CD4-positive, alpha-beta T cell (primary cell): Measurements from ENCODE around the gene OSBPL5. TPM values are rescaled to one million over a fixed set of nuclear protein-coding genes. Genes with fewer than 3 reads are reported as not detected.

ENCODE experiments used
- ATAC-seq: fragments of 200-7000 bp; cut with Tn5 transposase; one replicate; pipeline ENCODE4 v1.10.0; 2022; ENCODE audit warnings: mild to moderate bottlenecking; ENCODE audit not compliant: poor library complexity
- CTCF ChIA-PET: fragments of 350-600 bp; sonication (Branson Sonifier 250); formaldehyde crosslinking; loops from one replicate; lab custom pipeline; 2021; ENCODE audit warnings: antibody characterized with exemption, inconsistent platforms; lab: Charles Lee
- POLR2A ChIA-PET: fragments of 350-600 bp; sonication (Branson Sonifier 250); formaldehyde crosslinking; loops from one replicate; lab custom pipeline; 2021; ENCODE audit warnings: antibody characterized with exemption, inconsistent platforms; lab: Charles Lee
- DNase-seq, 14 experiments: peaks; one replicate each; pipeline ENCODE4 v3.0.0-alpha.2; 2013 to 2020; ENCODE audit warnings: mixed read lengths in 2 of 14
- H3K27ac ChIP-seq, 2 donors: one replicate each; pipeline versions ENCODE4 v1.5.1 to v1.7.0; 2013; ENCODE audit warnings: low read length in 2 of 2, low read depth in 1 of 2, mild to moderate bottlenecking in 1 of 2
- H3K27me3 ChIP-seq, 2 experiments: 1 replicate in 1 of 2; 2 replicates in 1 of 2; pipeline versions ENCODE4 v1.6.1 to v1.7.0; 2013; ENCODE audit warnings: low read length in 2 of 2, control low read depth in 1 of 2, mild to moderate bottlenecking in 1 of 2, moderate library complexity in 1 of 2; ENCODE audit not compliant: insufficient read depth in 2 of 2, control insufficient read depth in 1 of 2
- H3K36me3 ChIP-seq: one replicate; pipeline ENCODE4 v1.6.1; 2013; ENCODE audit warnings: low read length, control low read depth; ENCODE audit not compliant: insufficient read depth
- H3K4me1 ChIP-seq: one replicate; pipeline ENCODE4 v1.6.1; 2013; ENCODE audit warnings: low read length, control low read depth; ENCODE audit not compliant: insufficient read depth
- H3K4me3 ChIP-seq: one replicate; pipeline ENCODE4 v1.5.1; 2013; ENCODE audit warnings: mild to moderate bottlenecking, low read length, moderate library complexity
- H3K9me3 ChIP-seq, 2 experiments: 1 replicate in 1 of 2; 2 replicates in 1 of 2; pipeline versions ENCODE4 v1.6.1 to v1.7.0; 2013; ENCODE audit warnings: low read length in 2 of 2, mild to moderate bottlenecking in 2 of 2, control low read depth in 1 of 2, moderate library complexity in 1 of 2; ENCODE audit not compliant: control insufficient read depth in 1 of 2, insufficient read depth in 1 of 2
- H3K27ac Mint-ChIP-seq: one replicate; pipeline ENCODE4 v1.8.0; 2020; ENCODE audit warnings: mixed read lengths
- H3K27me3 Mint-ChIP-seq: one replicate; pipeline ENCODE4 v1.8.0; 2021; ENCODE audit warnings: mixed read lengths
- H3K36me3 Mint-ChIP-seq: one replicate; pipeline ENCODE4 v1.8.0; 2021; ENCODE audit warnings: low read depth, mixed read lengths
- H3K4me1 Mint-ChIP-seq: one replicate; pipeline ENCODE4 v1.8.0; 2021; ENCODE audit warnings: low read depth, mixed read lengths
- H3K4me3 Mint-ChIP-seq: one replicate; pipeline ENCODE4 v1.8.0; 2020; ENCODE audit warnings: mild to moderate bottlenecking, mixed read lengths
- H3K9me3 Mint-ChIP-seq: one replicate; pipeline ENCODE4 v1.8.0; 2020; ENCODE audit warnings: mixed read lengths
- CTCF ChIP-seq: fragments of 200-600 bp; IDR thresholded peaks from one replicate; pipeline ENCODE4 v1.8.0; 2022; ENCODE audit warnings: antibody characterized with exemption, mild to moderate bottlenecking
- intact Hi-C, 2 experiments: fragments of 100-400 bp; cut with DNase I in 1 of 2; cut with micrococcal nuclease in 1 of 2; formaldehyde crosslinking; loops; one replicate each; pipeline versions ENCODE4 v1.15.1 to v1.9.0; 2023 to 2025; cut with DNase I, micrococcal nuclease
- total RNA-seq, 174 experiments: library from RNA in 2 of 174; stranded (reverse) in 2 of 174; gene quantifications; one replicate each; pipeline ENCODE4 v1.2.3 and lab custom pipeline; 2021 to 2026

The OSBPL5 gene
- total RNA-seq, 2 experiments from 2014 or later = 6.7 to 9.1 TPM

- no peaks in the 10 kb centered on the region for H3K27me3 ChIP-seq
Observed at GRCh38 chr11:3191586-3192324, 26.6 kb upstream of the OSBPL5 start.

GRCh38 chr11:3190600-3190999 is 25.5 kb upstream of the OSBPL5 start:
- ChIA-PET POLR2A (no interaction called here), CTCF (no interaction called here)
- H3K4me3 Mint-ChIP-seq = no peak overlapping the region
- H3K27me3 ChIP-seq = no peaks in the 10 kb centered on the region
- ATAC-seq (no peak), DNase-seq (no peak)
- intact Hi-C loops = no loop called here
- H3K27me3 Mint-ChIP-seq = peaks cover 4% of the 10 kb centered on the region
- no peak overlapping the region for H3K4me3 ChIP-seq
- no peaks in the 10 kb centered on the region for H3K36me3 ChIP-seq
- no peaks in the 10 kb centered on the region for H3K4me1 ChIP-seq
- peaks cover 0 to 3% of the 10 kb centered on the region in 2 experiments for H3K9me3 ChIP-seq
- H3K4me1 Mint-ChIP-seq = no peaks in the 10 kb centered on the region
- no peak overlapping the region for H3K27ac ChIP-seq
- no peaks in the 10 kb centered on the region for H3K36me3 Mint-ChIP-seq
- TF ChIP-seq CTCF = no peak
- H3K9me3 Mint-ChIP-seq = no peaks in the 10 kb centered on the region
- H3K27ac Mint-ChIP-seq = no peak overlapping the region

More at GRCh38 chr11:3191586-3192324, 26.6 kb upstream of the OSBPL5 start:
- ATAC-seq (no peak), DNase-seq (no peak)
- intact Hi-C loops = no loop called here
- Histone ChIP-seq H3K36me3 (no peaks in the 10 kb centered on the region), H3K4me1 (no peaks in the 10 kb centered on the region), H3K27ac (no peak overlapping the region), H3K9me3 (peaks cover 0 to 4% of the 10 kb centered on the region in 2 experiments), H3K4me3 (no peak overlapping the region)
- Mint-ChIP-seq H3K4me1 (no peaks in the 10 kb centered on the region), H3K4me3 (no peak overlapping the region), H3K27ac (no peak overlapping the region), H3K9me3 (no peaks in the 10 kb centered on the region), H3K36me3 (no peaks in the 10 kb centered on the region), H3K27me3 (peaks cover 4% of the 10 kb centered on the region)
- ChIA-PET CTCF (no interaction called here), POLR2A (no interaction called here)
- no peak for TF ChIP-seq CTCF

GRCh38 chr11:3189886-3190583 is 24.9 kb upstream of the OSBPL5 start:
- no peaks in the 10 kb centered on the region for H3K36me3 ChIP-seq
- ATAC-seq (no peak), DNase-seq (no peak)
- no peak overlapping the region for H3K4me3 Mint-ChIP-seq
- no peaks in the 10 kb centered on the region for H3K9me3 Mint-ChIP-seq
- no peak for TF ChIP-seq CTCF
- peaks cover 4% of the 10 kb centered on the region for H3K27me3 Mint-ChIP-seq
- H3K27ac ChIP-seq = no peak overlapping the region
- intact Hi-C loops = no loop called here
- H3K36me3 Mint-ChIP-seq = no peaks in the 10 kb centered on the region
- ChIA-PET POLR2A (no interaction called here), CTCF (no interaction called here)
- H3K4me3 ChIP-seq = no peak overlapping the region
- H3K4me1 ChIP-seq = no peaks in the 10 kb centered on the region
- H3K27ac Mint-ChIP-seq = no peak overlapping the region
- H3K4me1 Mint-ChIP-seq = no peaks in the 10 kb centered on the region
- no peaks in the 10 kb centered on the region for H3K27me3 ChIP-seq
- peaks cover 0 to 3% of the 10 kb centered on the region in 2 experiments for H3K9me3 ChIP-seq
